Neural cell (in vitro differentiated cells): ENCODE data around the gene BMAL1. TPM values are rescaled to one million over a fixed set of nuclear protein-coding genes. Genes with fewer than 3 reads are reported as not detected.

Source experiments
- H2AFZ ChIP-seq: fragments of 200-600, 300-800 bp; sonication (generic), shearing (Covaris generic); 2 replicates; pipeline ENCODE4 v1.6.0; 2014; ENCODE audit warnings: low read depth, mild to moderate bottlenecking, antibody characterized with exemption, low read length, moderate library complexity
- H3F3A ChIP-seq: fragments of 200-600 bp; shearing (Covaris generic); 2 replicates; pipeline ENCODE4 v1.6.1; 2016; ENCODE audit warnings: mild to moderate bottlenecking, moderate library complexity, mixed read lengths, antibody characterized with exemption, low read length; ENCODE audit not compliant: insufficient read depth, poor library complexity, severe bottlenecking
- H3K27ac ChIP-seq: fragments of 200-600, 300-800 bp; sonication (generic), shearing (Covaris generic); 2 replicates; pipeline ENCODE4 v1.5.1; 2014; ENCODE audit warnings: mild to moderate bottlenecking, low read length, moderate library complexity
- H3K27me3 ChIP-seq: fragments of 300-800, 200-600 bp; sonication (generic), shearing (Covaris generic); 2 replicates; pipeline ENCODE4 v1.6.0; 2014; ENCODE audit warnings: mild to moderate bottlenecking, low read depth, low read length, moderate library complexity; ENCODE audit not compliant: insufficient read depth
- H3K36me3 ChIP-seq: fragments of 300-800, 200-600 bp; sonication (generic), shearing (Covaris generic); 2 replicates; pipeline ENCODE4 v1.5.1; 2014; ENCODE audit warnings: mild to moderate bottlenecking, antibody characterized with exemption, low read length, moderate library complexity; ENCODE audit not compliant: insufficient read depth
- H3K4me2 ChIP-seq: fragments of 300-800, 200-600 bp; sonication (generic), shearing (Covaris generic); 2 replicates; pipeline ENCODE4 v1.6.0; 2014; ENCODE audit warnings: mild to moderate bottlenecking, low read length
- H3K4me3 ChIP-seq: fragments of 300-800, 200-600 bp; sonication (generic), shearing (Covaris generic); 2 replicates; pipeline ENCODE4 v1.5.1; 2014; ENCODE audit warnings: mild to moderate bottlenecking, low read length, moderate library complexity
- H3K79me2 ChIP-seq: fragments of 200-600 bp; shearing (Covaris generic); replicated peaks from 2 replicates; pipeline ENCODE4 v1.6.0; 2014; ENCODE audit warnings: mild to moderate bottlenecking, low read length, moderate library complexity; ENCODE audit not compliant: insufficient read depth
- H3K9ac ChIP-seq: fragments of 300-800, 200-600 bp; sonication (generic), shearing (Covaris generic); 2 replicates; pipeline ENCODE4 v1.6.1; 2016; ENCODE audit warnings: mild to moderate bottlenecking, low read length, mixed read lengths
- H3K9me2 ChIP-seq: fragments of 200-600 bp; shearing (Covaris generic); 2 replicates; pipeline ENCODE4 v1.6.1; 2016; ENCODE audit warnings: mild to moderate bottlenecking, low read length, mixed read lengths; ENCODE audit not compliant: insufficient read depth
- H3K9me3 ChIP-seq: fragments of 200-600, 300-800 bp; sonication (generic), shearing (Covaris generic); 2 replicates; pipeline ENCODE4 v1.6.1; 2016; ENCODE audit warnings: mild to moderate bottlenecking, mixed run types, low read length, moderate library complexity, mixed read lengths
- H4K20me1 ChIP-seq: fragments of 200-600 bp; shearing (Covaris generic); 2 replicates; pipeline ENCODE4 v1.6.1; 2016; ENCODE audit warnings: mild to moderate bottlenecking, mixed run types; ENCODE audit not compliant: insufficient read depth
- CTCF ChIP-seq: fragments of 450-650 bp; IDR thresholded peaks from 2 replicates; pipeline ENCODE4 v1.5.1; 2014; ENCODE audit warnings: antibody characterized with exemption, mild to moderate bottlenecking, moderate library complexity; ENCODE audit not compliant: poor library complexity, severe bottlenecking
- EP300 ChIP-seq: fragments of 450-650 bp; conservative IDR thresholded peaks from 2 replicates; pipeline ENCODE4 v1.6.1; 2014; ENCODE audit warnings: antibody characterized with exemption, mild to moderate bottlenecking, moderate library complexity; ENCODE audit not compliant: poor library complexity, severe bottlenecking
- EZH2 ChIP-seq: fragments of 200-600, 300-800 bp; shearing (Covaris generic), sonication (generic); IDR thresholded peaks from 2 replicates; pipeline ENCODE4 v1.6.1; 2014; ENCODE audit warnings: antibody characterized with exemption, low read length, borderline replicate concordance, mild to moderate bottlenecking; ENCODE audit not compliant: insufficient read depth, poor library complexity, severe bottlenecking
- MXI1 ChIP-seq: fragments of 450-650 bp; conservative IDR thresholded peaks from 2 replicates; pipeline ENCODE4 v1.6.1; 2014; ENCODE audit warnings: antibody characterized with exemption, mild to moderate bottlenecking; ENCODE audit not compliant: poor library complexity, severe bottlenecking
- POLR2AphosphoS5 ChIP-seq: IDR thresholded peaks from 2 replicates; pipeline ENCODE4 v1.6.1; 2012
- RAD21 ChIP-seq: fragments of 450-650 bp; conservative IDR thresholded peaks from 2 replicates; pipeline ENCODE4 v1.6.1; 2014; ENCODE audit warnings: antibody characterized with exemption, mild to moderate bottlenecking, moderate library complexity
- REST ChIP-seq: IDR thresholded peaks from 2 replicates; pipeline ENCODE4 v1.6.1; 2012; ENCODE audit warnings: borderline replicate concordance
- SMC3 ChIP-seq: fragments of 450-650 bp; conservative IDR thresholded peaks from 2 replicates; pipeline ENCODE4 v1.6.1; 2014; ENCODE audit warnings: antibody characterized with exemption, mild to moderate bottlenecking, moderate library complexity; ENCODE audit not compliant: poor library complexity
- TAF1 ChIP-seq: IDR thresholded peaks from 2 replicates; pipeline ENCODE4 v1.6.1; 2012; ENCODE audit warnings: low read depth
- polyA plus RNA-seq: library from polyadenylated mRNA; depleted of rRNA; stranded (reverse); fragments of >200 nt; gene quantifications from 2 replicates; pipeline ENCODE4 v1.2.3, GENCODE V29; 2014

Gene BMAL1
- polyA plus RNA-seq, 1 donor from 2014 or later, result 17.1 TPM

- H3K27ac ChIP-seq, result no peak overlapping the region
- no peaks in the 10 kb centered on the region for H4K20me1 ChIP-seq
- H2AFZ ChIP-seq, result no peak overlapping the region
- no peaks in the 10 kb centered on the region for H3K79me2 ChIP-seq
- TF ChIP-seq RAD21, result no peak
- no peak for TF ChIP-seq POLR2AphosphoS5
- TF ChIP-seq EZH2, result no peak
- no peak for TF ChIP-seq SMC3
- no peak for TF ChIP-seq CTCF
- no peak for TF ChIP-seq EP300
- no peak for TF ChIP-seq REST
- no peaks in the 10 kb centered on the region for H3K9me3 ChIP-seq
- H3K36me3 ChIP-seq, result no peaks in the 10 kb centered on the region
- no peak overlapping the region for H3K4me3 ChIP-seq
- H3K9ac ChIP-seq, result no peak overlapping the region
- H3K27me3 ChIP-seq, result no peaks in the 10 kb centered on the region
- no peaks in the 10 kb centered on the region for H3K9me2 ChIP-seq
- no peaks in the 10 kb centered on the region for H3F3A ChIP-seq
- no peak overlapping the region for H3K4me2 ChIP-seq
Measured at GRCh38 chr11:13332124-13332523, 54.5 kb downstream of the BMAL1 start.

GRCh38 chr11:13333456-13333957, 55.9 kb downstream of the BMAL1 start:
- Histone ChIP-seq H4K20me1 (no peaks in the 10 kb centered on the region), H3F3A (no peaks in the 10 kb centered on the region), H3K4me3 (no peak overlapping the region), H2AFZ (no peak overlapping the region), H3K9me3 (no peaks in the 10 kb centered on the region), H3K27ac (no peak overlapping the region), H3K4me2 (no peak overlapping the region), H3K79me2 (no peaks in the 10 kb centered on the region), H3K9ac (no peak overlapping the region), H3K36me3 (no peaks in the 10 kb centered on the region), H3K9me2 (no peaks in the 10 kb centered on the region), H3K27me3 (no peaks in the 10 kb centered on the region)
- TF ChIP-seq TAF1 (no peak), CTCF (no peak), REST (no peak), RAD21 (no peak), EP300 (no peak), EZH2 (no peak), POLR2AphosphoS5 (no peak), SMC3 (no peak), MXI1 (no peak)
